Measurements from ENCODE around the gene DOHH.

The DOHH gene

DNA sequence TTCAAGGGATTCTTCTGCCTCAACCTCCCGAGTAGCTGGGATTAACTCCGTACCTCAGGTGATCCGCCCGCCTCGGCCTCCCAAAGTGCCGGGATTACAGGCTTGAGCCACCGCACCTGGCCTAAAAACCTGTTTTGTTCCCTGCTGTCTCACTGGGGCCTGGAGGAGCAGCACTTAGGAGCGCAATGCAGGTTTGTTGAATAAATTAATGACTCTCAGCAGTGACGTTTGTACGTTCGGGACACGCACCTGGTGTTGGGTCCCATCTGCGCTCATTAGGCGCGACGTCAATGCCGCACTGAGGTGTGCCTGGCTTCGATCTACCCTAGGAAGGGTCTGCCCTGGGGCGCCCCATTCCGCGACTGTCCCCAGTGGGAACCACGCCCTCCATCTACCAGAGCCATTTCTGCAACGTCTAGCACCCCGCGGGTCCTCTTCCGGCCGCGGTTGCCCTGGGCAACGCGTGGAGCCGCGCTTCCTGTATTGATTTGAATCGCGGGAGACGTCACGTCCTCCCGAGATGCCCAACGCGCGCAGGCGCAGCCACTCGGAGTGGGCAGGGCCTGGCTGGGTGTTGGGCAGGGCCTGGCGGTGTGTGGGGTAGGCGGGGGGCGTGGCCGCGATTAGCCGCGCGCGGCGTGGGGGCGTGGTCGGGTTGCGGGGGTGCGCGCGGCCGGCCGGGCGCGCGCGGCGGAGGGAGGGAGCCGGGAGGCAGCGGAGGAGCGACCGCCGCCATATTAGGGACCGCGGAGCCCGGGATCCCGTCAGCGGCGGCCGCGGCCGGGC, 5.3 kb upstream of the DOHH start, which contains the start of gene FZR1:
Gene FZR1 (plus strand): TSS at position 714 of the 786 bp plus-strand sequence. CDS start 16,679 bp downstream, outside the sequence.
- H3K4me3 Mint-ChIP-seq: peak within 1 kb of the TSS; percentile 93
- no peaks in the 10 kb centered on the region for H3K27me3 Mint-ChIP-seq
- peaks cover 49% of the 10 kb centered on the region for H3K4me1 Mint-ChIP-seq (ENCODE audit: low read depth)
- peaks cover 36% of the 10 kb centered on the region for H3K36me3 Mint-ChIP-seq (ENCODE audit: low read depth)
- no peaks in the 10 kb centered on the region for H3K9me3 Mint-ChIP-seq
- peak; percentile 100 for DNase-seq
- peak within 1 kb of the TSS; percentile 92 for H3K27ac Mint-ChIP-seq

- Mint-ChIP-seq H3K4me1 (ENCODE audit: low read depth) (peaks cover 45% of the 10 kb centered on the region), H3K4me3 (peak overlapping the region; percentile 82), H3K27me3 (no peaks in the 10 kb centered on the region), H3K27ac (peak overlapping the region; percentile 92), H3K9me3 (no peaks in the 10 kb centered on the region), H3K36me3 (ENCODE audit: low read depth) (peaks cover 34% of the 10 kb centered on the region)
- no peak for DNase-seq
Measured at GRCh38 chr19:3504735-3505134, 4.3 kb upstream of the DOHH start.

DNA sequence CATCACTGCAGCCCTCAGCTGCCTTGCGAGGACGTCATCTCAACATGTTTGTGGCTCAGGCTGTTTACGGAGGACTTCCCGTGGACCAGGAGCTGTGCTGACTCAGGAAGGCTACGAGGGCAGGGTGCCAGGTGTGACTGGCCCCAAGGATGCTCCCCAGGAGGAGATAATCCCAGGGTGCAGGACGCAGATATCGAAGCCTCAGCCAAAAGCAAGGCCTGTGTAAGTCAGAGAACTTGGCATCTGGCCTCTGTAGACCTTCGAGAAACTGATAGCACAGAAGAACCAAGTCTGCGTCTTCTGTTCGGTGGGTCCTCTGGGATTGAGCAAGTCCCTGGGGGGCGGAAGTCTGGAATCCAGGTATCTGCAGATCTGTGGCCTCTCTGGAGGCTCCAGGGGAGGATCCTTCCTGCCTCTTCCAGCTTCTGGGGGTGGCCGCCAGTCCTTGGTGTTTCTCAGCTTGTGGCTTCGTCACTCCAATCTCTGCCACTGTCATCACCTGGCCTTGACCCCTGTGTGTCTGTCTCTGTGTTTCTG, 2.6 kb upstream of the DOHH start:
- no peaks in the 10 kb centered on the region for H3K9me3 Mint-ChIP-seq
- no peaks in the 10 kb centered on the region for H3K27me3 Mint-ChIP-seq
- peaks cover 36% of the 10 kb centered on the region for H3K4me1 Mint-ChIP-seq (ENCODE audit: low read depth)
- H3K36me3 Mint-ChIP-seq (ENCODE audit: low read depth): peaks cover 31% of the 10 kb centered on the region
- DNase-seq: no peak
- no peak overlapping the region for H3K4me3 Mint-ChIP-seq
- no peak overlapping the region for H3K27ac Mint-ChIP-seq

DNA sequence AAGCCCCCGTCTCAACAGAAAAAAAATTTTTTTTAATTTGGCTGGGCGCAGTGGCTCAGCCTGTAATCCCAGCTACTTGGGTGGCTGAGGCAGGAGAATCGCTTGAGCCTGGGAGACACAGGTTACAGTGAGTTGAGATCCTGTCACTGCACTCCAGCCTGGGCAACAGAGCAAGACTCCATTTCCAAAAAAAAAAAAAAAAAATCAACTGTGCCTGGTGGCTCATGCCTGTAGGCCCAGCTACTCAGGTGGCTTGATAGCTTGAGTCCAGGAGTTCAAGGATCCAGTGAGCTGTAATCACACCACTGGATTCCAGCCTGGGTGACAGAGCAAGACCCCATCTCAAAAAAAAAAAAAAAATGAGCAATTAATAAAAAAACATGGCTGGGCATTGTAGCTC, 1.3 kb upstream of the DOHH start:
- no peaks in the 10 kb centered on the region for H3K9me3 Mint-ChIP-seq
- H3K27ac Mint-ChIP-seq: no peak overlapping the region
- no peaks in the 10 kb centered on the region for H3K27me3 Mint-ChIP-seq
- H3K4me1 Mint-ChIP-seq (ENCODE audit: low read depth): peaks cover 30% of the 10 kb centered on the region
- DNase-seq: no peak
- peaks cover 35% of the 10 kb centered on the region for H3K36me3 Mint-ChIP-seq (ENCODE audit: low read depth)
- H3K4me3 Mint-ChIP-seq: no peak overlapping the region

- H3K9me3 Mint-ChIP-seq: no peaks in the 10 kb centered on the region
- H3K4me3 Mint-ChIP-seq: peak overlapping the region; percentile 90
- H3K4me1 Mint-ChIP-seq (ENCODE audit: low read depth): peaks cover 28% of the 10 kb centered on the region
- peaks cover 48% of the 10 kb centered on the region for H3K36me3 Mint-ChIP-seq (ENCODE audit: low read depth)
- peak overlapping the region; percentile 99 for H3K27ac Mint-ChIP-seq
- no peaks in the 10 kb centered on the region for H3K27me3 Mint-ChIP-seq
- no peak for DNase-seq
Measured at GRCh38 chr19:3499738-3500428, 591 bp downstream of the DOHH start.

- Mint-ChIP-seq H3K27ac (no peak overlapping the region), H3K9me3 (no peaks in the 10 kb centered on the region), H3K36me3 (ENCODE audit: low read depth) (peaks cover 66% of the 10 kb centered on the region), H3K27me3 (no peaks in the 10 kb centered on the region), H3K4me1 (ENCODE audit: low read depth) (peaks cover 33% of the 10 kb centered on the region), H3K4me3 (peak overlapping the region; percentile 2)
- no peak for DNase-seq
Measured at GRCh38 chr19:3497757-3498520, 2.5 kb downstream of the DOHH start.

GRCh38 chr19:3496392-3497273, 3.8 kb downstream of the DOHH start:
- H3K4me1 Mint-ChIP-seq (ENCODE audit: low read depth): peaks cover 33% of the 10 kb centered on the region

DNA sequence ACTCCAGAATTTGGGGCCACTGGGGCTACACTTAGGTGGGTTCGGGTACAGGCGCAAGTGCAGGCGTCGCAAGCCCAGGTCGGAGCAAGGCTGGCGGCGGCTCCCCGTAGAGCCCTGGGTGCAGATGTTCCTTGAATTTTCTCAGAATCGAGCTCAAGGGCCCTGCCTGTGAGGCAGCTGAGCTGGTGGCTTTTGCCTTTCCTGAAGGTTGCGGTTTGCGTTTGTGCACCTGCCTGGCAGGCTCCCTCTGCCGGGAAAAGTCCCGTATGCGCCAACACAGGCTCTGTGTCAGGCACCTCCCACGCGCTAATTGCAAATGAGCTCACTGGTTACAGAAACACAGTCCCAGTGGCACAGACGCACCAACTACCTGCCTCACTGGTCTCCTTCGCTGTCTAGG, 5.9 kb downstream of the DOHH start:
- H3K9me3 Mint-ChIP-seq: no peaks in the 10 kb centered on the region
- H3K4me3 Mint-ChIP-seq: peak overlapping the region; percentile 32
- peak; percentile 68 for DNase-seq
- H3K36me3 Mint-ChIP-seq (ENCODE audit: low read depth): peaks cover 75% of the 10 kb centered on the region
- peaks cover 21% of the 10 kb centered on the region for H3K4me1 Mint-ChIP-seq (ENCODE audit: low read depth)
- H3K27ac Mint-ChIP-seq: peak overlapping the region; percentile 70
- H3K27me3 Mint-ChIP-seq: no peaks in the 10 kb centered on the region

More at GRCh38 chr19:3496392-3497273, 3.8 kb downstream of the DOHH start:
- no peaks in the 10 kb centered on the region for H3K9me3 Mint-ChIP-seq
- H3K4me3 Mint-ChIP-seq: no peak overlapping the region
- H3K36me3 Mint-ChIP-seq (ENCODE audit: low read depth): peaks cover 76% of the 10 kb centered on the region
- DNase-seq: no peak
- H3K27me3 Mint-ChIP-seq: no peaks in the 10 kb centered on the region
- H3K27ac Mint-ChIP-seq: no peak overlapping the region

GRCh38 chr19:3494051-3494450, 6.4 kb downstream of the DOHH start:
- H3K4me1 Mint-ChIP-seq (ENCODE audit: low read depth): peaks cover 18% of the 10 kb centered on the region
- H3K27me3 Mint-ChIP-seq: no peaks in the 10 kb centered on the region
- DNase-seq: peak; percentile 56
- peaks cover 75% of the 10 kb centered on the region for H3K36me3 Mint-ChIP-seq (ENCODE audit: low read depth)
- H3K4me3 Mint-ChIP-seq: peak overlapping the region; percentile 32
- peak overlapping the region; percentile 70 for H3K27ac Mint-ChIP-seq
- no peaks in the 10 kb centered on the region for H3K9me3 Mint-ChIP-seq

DNA sequence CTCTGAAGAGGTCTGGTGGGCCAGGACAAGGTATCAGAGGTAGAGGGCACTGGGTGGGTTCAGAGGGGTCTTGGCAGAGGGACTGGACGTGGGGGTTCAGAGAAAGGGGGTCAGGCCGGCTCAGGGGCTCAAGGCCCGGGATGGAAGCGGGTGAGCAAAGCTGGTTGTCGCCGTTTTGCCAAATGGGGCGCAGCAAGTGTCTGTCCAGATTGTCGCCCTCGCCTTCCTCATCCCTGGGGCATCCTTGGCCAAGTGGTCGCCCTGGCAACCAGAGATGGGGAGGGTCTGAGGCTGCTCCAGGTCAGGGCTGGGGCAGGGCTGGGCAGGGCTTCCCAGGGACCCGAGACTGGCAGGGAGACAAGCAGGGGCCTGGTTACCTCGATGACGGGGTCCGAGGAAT, 6.8 kb downstream of the DOHH start:
- Mint-ChIP-seq H3K27me3 (no peaks in the 10 kb centered on the region), H3K4me3 (no peak overlapping the region), H3K27ac (no peak overlapping the region), H3K9me3 (no peaks in the 10 kb centered on the region), H3K36me3 (ENCODE audit: low read depth) (peaks cover 74% of the 10 kb centered on the region), H3K4me1 (ENCODE audit: low read depth) (peaks cover 17% of the 10 kb centered on the region)
- DNase-seq: no peak

DNA sequence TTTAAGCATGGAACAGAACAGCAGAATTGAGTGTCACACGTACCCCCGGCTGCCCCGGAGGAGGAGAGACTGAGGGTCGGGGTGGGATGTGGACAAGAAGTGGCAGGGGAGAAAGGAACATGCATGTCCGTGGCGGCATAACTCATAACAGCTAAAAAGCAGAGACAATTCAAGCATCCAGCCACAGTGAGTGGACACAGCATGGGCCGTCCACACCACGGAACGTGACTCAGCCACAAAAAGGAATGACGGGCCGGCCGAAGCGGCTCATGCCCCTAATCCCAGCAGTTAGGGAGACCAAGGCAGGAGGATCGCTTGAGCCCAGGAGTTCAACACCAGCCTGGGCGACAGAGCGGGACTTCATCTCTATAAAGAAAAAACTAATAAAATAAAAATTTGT, 7.6 kb downstream of the DOHH start:
- Mint-ChIP-seq H3K36me3 (ENCODE audit: low read depth) (peaks cover 70% of the 10 kb centered on the region), H3K4me1 (ENCODE audit: low read depth) (peaks cover 15% of the 10 kb centered on the region), H3K9me3 (no peaks in the 10 kb centered on the region), H3K27ac (no peak overlapping the region), H3K4me3 (no peak overlapping the region), H3K27me3 (no peaks in the 10 kb centered on the region)
- no peak for DNase-seq

GRCh38 chr19:3492131-3492839, 8.2 kb downstream of the DOHH start:
- Mint-ChIP-seq H3K36me3 (ENCODE audit: low read depth) (peaks cover 64% of the 10 kb centered on the region), H3K27me3 (no peaks in the 10 kb centered on the region), H3K9me3 (no peaks in the 10 kb centered on the region), H3K4me1 (ENCODE audit: low read depth) (peaks cover 13% of the 10 kb centered on the region), H3K4me3 (no peak overlapping the region), H3K27ac (no peak overlapping the region)
- no peak for DNase-seq

DNA sequence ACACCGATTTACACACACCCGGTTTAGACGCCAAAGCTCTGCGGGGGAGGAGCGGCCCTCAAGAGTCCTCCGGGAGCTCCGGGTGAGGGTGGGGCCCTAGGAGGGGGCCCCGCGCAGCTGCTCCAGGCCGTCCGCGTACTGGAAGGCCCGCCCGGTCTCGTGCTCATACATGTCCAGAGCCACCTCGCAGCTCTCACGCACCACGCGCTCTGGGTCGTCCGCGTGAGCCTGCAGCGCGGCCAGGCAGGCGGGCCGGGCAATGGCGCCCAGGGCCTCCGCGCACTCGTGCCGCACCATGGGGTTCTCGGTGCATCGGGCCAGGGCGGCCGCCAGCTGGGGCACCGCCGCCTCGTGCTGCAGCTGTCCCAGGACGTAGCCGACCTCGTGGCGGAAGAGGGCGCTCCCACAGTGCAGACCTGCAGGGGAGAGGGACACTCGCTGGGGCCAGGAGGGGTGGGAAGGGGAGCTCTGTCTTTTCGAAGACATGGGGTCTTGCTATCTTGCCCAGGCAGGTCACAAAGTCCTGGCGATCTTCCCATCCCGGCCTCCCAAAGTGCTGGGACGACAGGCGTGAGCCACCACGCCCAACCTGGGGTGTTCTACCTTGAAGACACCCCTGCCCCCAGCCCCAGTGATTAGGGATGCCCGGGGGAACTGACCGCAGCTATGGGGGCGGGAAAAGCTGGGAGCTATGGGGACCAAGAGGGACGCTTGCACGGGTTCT, 8.9 kb downstream of the DOHH start:
- H3K9me3 Mint-ChIP-seq: no peaks in the 10 kb centered on the region
- DNase-seq: no peak
- H3K27ac Mint-ChIP-seq: no peak overlapping the region
- H3K4me3 Mint-ChIP-seq: no peak overlapping the region
- peaks cover 57% of the 10 kb centered on the region for H3K36me3 Mint-ChIP-seq (ENCODE audit: low read depth)
- no peaks in the 10 kb centered on the region for H3K27me3 Mint-ChIP-seq
- peaks cover 13% of the 10 kb centered on the region for H3K4me1 Mint-ChIP-seq (ENCODE audit: low read depth)

Measured in activated T-cell treated with anti-CD3 and anti-CD28 coated beads, Interleukin-2, amount 50 U/mL, for 24 hours (primary cell).